HL-60/S4 (cell line): ENCODE results near the gene NSDHL.

ENCODE experiments used
- in situ Hi-C: fragments of 300-500 bp; cut with MboI; formaldehyde crosslinking; loops from 2 replicates; pipeline ENCODE4 v1.14.3; 2022; ENCODE audit warnings: low sequenced_read_pairs

NSDHL gene

DNA sequence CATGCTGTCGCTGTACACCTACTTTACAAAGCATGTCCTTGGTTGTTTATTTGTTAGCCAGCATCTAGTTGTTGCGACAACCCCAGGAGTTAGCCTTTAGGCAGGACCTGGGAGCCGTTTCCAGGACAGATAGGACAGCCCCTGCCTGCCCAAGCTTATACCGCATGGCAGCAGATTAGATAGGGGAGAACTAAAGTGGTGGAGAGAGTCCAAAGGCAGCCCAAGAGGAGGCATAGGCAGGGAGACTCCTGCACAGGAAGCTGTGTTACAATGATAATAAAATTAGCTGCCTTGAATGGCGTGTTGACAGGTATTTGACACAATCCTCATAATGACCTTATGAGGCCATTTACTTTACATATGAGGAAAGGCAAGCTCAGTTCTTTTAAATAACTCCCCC lies 13.0 kb downstream of the NSDHL start:
- in situ Hi-C loops, result no loop called here

- in situ Hi-C loops, result no loop called here
Measured at GRCh38 chrX:152844256-152844655, 13.4 kb downstream of the NSDHL start.

GRCh38 chrX:152845618-152846240 lies 14.9 kb downstream of the NSDHL start:
- in situ Hi-C loops, result no loop called here

DNA sequence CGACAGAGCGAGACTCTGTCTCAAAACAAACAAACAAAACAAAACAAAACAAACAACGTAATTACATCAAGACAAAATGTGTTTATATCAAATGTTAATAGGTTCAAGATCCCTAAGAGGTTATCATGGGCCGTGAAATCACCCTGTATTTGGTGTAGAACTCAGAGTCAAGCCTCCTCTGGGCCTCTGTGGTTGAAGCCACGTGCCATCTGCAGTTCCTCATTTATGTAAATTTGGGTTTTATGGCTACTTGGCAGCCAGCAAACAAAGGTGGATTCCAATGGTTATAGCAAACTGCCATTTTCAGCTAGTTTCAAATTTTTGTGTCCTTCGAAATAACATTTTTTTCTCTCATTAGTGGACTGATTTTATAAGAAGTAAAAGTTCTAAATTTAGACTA lies 16.4 kb downstream of the NSDHL start:
- in situ Hi-C loops, result no loop called here

DNA sequence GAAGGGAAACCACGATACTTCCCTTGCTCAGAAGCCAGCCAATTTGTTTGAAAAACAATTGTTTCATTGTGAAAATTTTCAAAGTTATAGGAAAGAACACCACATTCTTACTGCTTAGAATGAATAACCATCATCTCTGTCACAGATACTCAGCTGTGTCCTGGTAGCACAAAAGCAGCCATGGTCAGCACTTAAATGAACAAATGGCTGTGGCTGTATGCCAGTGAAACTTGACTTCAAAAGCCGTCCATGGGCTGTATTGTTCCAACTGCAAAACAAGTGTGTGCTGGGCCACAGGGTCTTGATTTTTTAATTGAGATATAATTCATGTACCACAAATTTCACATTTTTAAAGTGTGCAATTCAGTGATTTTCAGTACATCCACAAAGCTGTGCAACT lies 19.6 kb downstream of the NSDHL start:
- in situ Hi-C loops, result no loop called here

DNA sequence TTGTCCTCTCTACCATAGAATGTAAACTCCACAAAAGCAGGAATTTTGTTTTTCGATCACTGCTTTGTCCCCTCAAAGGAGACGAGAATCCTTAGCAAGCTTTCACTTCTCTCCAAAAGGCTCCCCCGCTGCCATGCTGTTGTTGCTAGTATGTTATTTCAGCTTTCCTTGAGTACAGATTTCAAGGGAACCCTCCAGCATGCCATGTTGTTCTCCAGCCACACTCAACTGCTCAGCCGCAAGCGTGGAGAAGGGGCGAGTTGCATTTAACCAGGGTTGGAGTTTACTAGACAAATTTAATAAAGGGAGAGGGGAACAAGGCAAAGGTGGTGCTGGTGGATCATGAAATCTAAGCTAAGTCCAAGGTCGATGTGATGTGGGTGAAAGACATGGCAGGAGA lies 23.1 kb downstream of the NSDHL start:
- in situ Hi-C loops, result no loop called here

- in situ Hi-C loops, result no loop called here
Measured at GRCh38 chrX:152861116-152861515, 30.3 kb downstream of the NSDHL start.

DNA sequence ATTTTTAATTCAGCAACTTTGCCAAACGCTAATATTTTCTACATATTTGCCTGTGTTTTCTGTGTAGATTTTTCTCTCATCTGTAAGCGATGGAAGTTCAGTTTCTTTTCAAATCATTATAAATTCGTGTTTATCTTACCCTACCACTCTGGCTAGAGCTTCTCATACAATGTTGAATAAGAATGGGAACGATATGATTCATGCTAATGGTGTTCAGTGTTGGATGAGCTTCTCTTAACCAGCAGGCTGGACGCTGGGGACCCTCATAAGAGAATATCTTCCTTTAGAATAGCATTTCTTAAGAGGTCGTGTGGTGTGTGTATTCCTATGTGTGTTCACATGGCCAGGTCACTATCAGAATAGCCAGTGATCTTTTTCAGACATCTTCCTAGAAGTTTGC lies 31.0 kb downstream of the NSDHL start:
- in situ Hi-C loops, result no loop called here

DNA sequence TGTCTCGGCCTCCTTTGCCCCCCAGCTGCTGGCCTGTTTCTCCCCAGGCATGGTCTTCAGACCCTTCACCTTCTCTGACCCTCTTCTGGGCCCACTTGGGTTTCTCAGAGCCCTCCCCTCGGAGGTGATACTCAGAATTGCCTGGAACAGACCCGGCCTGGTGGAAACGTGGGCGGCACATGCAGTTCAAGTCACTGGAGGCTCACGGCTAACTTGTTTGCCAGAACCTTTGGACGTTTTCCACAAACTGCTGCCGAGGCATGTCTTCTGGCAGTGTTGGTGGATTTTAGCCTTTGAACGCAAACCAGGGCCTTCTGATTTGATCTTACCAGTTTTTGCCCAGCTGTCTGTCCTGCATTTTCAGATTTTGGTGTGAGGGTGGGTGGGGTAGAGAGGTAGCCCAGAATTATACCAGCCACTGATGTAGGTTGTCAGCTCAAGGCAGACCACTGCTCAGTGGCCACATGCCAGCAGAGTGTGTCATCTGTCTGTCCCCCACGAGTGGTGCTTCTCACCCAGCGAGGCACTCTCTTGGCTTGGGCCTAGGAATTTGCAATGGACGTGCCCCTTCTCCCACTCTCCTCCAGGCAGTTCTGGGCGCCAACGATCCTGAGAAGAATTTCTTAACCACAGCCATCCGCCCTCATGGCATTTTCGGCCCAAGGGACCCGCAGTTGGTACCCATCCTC lies 34.5 kb downstream of the NSDHL start:
- in situ Hi-C loops, result no loop called here

DNA sequence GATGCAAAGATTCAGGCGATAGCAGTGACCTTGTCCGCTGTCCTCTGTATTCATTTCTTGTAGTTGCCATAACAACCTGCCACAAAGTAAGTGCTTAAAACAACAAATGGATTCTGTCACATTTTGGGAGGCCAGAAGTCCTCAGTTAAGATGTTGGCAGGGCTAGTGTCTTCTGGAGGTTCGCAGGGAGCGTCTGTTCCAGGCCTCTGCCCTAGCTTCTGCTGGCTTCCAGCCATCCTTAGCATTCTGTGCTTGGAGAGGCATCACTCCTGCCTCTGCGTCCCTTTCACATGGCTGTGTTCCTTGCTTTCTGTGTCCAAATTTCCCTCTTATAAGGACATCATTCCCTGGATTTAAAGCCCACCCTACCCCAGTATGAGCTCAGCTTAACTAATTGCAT lies 35.5 kb downstream of the NSDHL start:
- in situ Hi-C loops, result no loop called here

DNA sequence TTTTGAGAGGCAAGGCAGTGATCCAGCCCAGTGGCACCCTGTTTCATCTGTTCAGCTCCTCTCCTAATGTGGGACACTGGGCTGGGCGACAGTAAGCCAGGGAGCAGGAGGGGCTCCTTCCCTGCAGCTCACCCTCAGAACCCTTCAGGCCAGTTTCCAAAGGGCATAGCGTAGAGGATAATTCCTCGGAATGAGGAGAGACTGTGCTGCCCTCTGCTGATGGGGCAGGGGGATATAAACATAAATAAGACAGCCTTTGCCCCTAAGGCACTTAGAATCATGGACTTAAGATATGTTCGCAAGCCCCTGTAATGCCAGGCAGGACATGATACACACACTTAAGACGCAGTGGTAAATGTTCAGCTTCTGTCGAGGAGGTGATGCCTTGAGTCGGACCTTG lies 39.1 kb downstream of the NSDHL start:
- in situ Hi-C loops, result no loop called here

GRCh38 chrX:152871260-152871659 lies 40.4 kb downstream of the NSDHL start:
- in situ Hi-C loops, result no loop called here

GRCh38 chrX:152872522-152872921 lies 41.7 kb downstream of the NSDHL start:
- in situ Hi-C loops, result no loop called here

DNA sequence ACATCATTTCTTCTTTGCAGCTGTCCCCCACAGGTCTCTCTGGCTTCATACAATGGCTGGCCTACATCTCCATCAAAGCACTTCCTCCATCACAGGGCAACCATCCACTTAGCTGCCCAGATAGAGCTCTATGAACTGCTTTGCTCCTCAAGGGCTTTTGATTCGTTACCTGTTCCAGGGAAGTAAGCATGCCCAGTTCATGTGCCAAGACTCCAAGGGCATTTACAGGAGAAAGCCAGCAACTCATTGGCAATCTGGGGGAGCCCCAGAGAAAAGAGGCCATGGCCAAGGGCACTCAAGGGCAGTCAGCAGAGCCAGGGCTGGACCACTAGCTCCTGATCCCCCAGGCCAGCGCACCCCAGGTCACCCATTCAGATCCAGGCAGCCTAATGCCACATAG lies 42.5 kb downstream of the NSDHL start:
- in situ Hi-C loops, result no loop called here

GRCh38 chrX:152876931-152877840 lies 46.3 kb downstream of the NSDHL start:
- in situ Hi-C loops, result no loop called here

GRCh38 chrX:152878976-152879755 lies 48.3 kb downstream of the NSDHL start:
- in situ Hi-C loops, result no loop called here

- in situ Hi-C loops, result no loop called here
Measured at GRCh38 chrX:152881289-152881688, 50.4 kb downstream of the NSDHL start.

GRCh38 chrX:152884171-152884570 lies 53.3 kb downstream of the NSDHL start:
- in situ Hi-C loops, result no loop called here

DNA sequence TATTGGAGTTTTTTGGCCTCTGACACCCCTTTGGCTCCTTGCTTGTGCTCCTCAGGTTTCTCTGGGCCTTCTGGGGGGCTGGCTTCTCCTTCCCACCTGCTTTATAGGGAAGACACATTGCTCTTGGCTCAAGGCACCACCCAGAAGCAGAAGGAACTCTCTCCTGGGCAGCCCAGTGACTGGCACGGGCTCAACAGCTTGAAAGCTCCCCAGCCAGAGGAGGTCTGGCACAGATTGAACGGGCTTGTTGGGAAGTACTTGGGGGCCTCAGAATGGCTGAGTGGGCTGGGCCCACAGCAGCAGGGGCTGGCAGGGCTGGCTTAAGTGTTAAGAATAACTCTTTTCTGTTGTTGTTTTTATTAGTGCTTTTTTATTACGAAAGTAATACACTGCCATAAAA lies 55.9 kb downstream of the NSDHL start:
- in situ Hi-C loops, result no loop called here

DNA sequence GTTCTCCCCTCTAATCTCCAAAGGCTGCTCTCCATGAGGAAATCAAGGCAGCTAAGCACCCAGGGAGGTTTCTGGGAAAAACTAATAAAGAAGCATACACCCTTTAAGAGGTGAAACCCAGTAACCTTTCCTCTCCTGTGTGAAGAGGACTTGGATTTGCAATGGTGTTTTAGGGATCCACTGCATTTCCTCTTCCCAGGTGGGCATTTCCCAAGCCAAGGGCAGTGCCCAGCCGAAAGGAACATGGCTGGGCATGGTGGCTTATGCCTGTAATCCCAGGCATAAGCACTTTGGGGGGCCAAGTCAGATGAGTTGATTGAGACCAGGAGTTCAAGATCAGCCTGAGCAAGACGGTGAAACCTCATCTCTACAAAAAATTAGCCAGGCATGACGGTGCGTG lies 61.6 kb downstream of the NSDHL start:
- in situ Hi-C loops, result no loop called here
